GM19035 (cell line): ENCODE results near the gene USP24.
"Not testable (repeated sequence)": the region's sequence is repeated elsewhere in the genome, so short reads cannot be mapped to it uniquely, and the experiment has no call there.

Source experiments
- ATAC-seq: cut with Tn5 transposase; IDR thresholded peaks from one replicate; pipeline ENCODE4 v1.9.1; 2021; ENCODE audit not compliant: unreplicated experiment

USP24 gene

GRCh38 chr1:55200667-55201066 lies 14.5 kb downstream of the USP24 start:
- no peak for ATAC-seq

- ATAC-seq: not testable (repeated sequence)
Measured at GRCh38 chr1:55199735-55200134, 15.4 kb downstream of the USP24 start.

GRCh38 chr1:55198044-55198443 lies 17.1 kb downstream of the USP24 start:
- no peak for ATAC-seq

GRCh38 chr1:55197099-55197498 lies 18.1 kb downstream of the USP24 start:
- no peak for ATAC-seq

- no peak for ATAC-seq
Measured at GRCh38 chr1:55196433-55197035, 18.6 kb downstream of the USP24 start.

- ATAC-seq: no peak
Measured at GRCh38 chr1:55195521-55196233, 19.5 kb downstream of the USP24 start.

- ATAC-seq: no peak
Measured at GRCh38 chr1:55194851-55195250, 20.3 kb downstream of the USP24 start.

- ATAC-seq: no peak
Measured at GRCh38 chr1:55192093-55192492, 23.1 kb downstream of the USP24 start.

- ATAC-seq: not testable (repeated sequence)
Measured at GRCh38 chr1:55191219-55191952, 23.8 kb downstream of the USP24 start.

GRCh38 chr1:55190109-55190508 lies 25.1 kb downstream of the USP24 start:
- no peak for ATAC-seq

GRCh38 chr1:55188909-55189308 lies 26.3 kb downstream of the USP24 start:
- no peak for ATAC-seq

GRCh38 chr1:55185832-55186231 lies 29.3 kb downstream of the USP24 start:
- ATAC-seq: no peak

- ATAC-seq: no peak
Measured at GRCh38 chr1:55184859-55185258, 30.3 kb downstream of the USP24 start.

GRCh38 chr1:55181666-55182065 lies 33.5 kb downstream of the USP24 start:
- ATAC-seq: no peak

- ATAC-seq: no peak
Measured at GRCh38 chr1:55180075-55180670, 35.0 kb downstream of the USP24 start.

- no peak for ATAC-seq
Measured at GRCh38 chr1:55179177-55179835, 35.9 kb downstream of the USP24 start.

- ATAC-seq: no peak
Measured at GRCh38 chr1:55172687-55173086, 42.5 kb downstream of the USP24 start.

GRCh38 chr1:55172272-55172671 lies 42.9 kb downstream of the USP24 start:
- ATAC-seq: no peak

GRCh38 chr1:55171694-55172093 lies 43.5 kb downstream of the USP24 start:
- ATAC-seq: no peak

GRCh38 chr1:55170426-55170825 lies 44.7 kb downstream of the USP24 start:
- no peak for ATAC-seq

GRCh38 chr1:55169126-55169525 lies 46.0 kb downstream of the USP24 start:
- ATAC-seq: no peak
